ENCODE measurements around the gene LRRC4C.

LRRC4C gene

DNA sequence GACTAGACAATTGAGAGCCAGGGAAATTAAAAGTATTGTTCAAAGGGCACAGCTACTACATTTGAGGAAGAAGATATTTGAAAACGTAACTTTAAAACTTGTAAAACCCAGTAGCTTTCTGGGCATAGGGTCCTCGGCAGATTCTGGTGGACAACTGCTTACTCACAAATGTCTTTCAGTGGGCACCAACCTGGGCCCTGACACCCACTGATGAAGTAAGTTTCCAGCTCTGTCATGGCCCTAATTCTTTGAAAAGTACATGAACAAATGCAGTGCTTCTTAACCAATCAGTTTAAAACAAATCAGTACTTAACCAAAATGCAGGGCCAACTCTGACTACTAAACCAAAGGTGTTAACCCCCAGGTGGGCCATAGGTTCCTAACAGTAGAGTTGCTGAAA, 1170.1 kb downstream of the LRRC4C start:
- Histone ChIP-seq H3K4me3 (ENCODE audit: low read length) (no peak overlapping the region), H3K27me3 (ENCODE audit: control insufficient read depth, insufficient read depth, low read length) (no peaks in the 10 kb centered on the region), H3K27ac (ENCODE audit: low read depth, low read length) (no peak overlapping the region), H3K36me3 (ENCODE audit: control insufficient read depth, insufficient read depth, low read length) (no peaks in the 10 kb centered on the region), H3K9ac (ENCODE audit: low read length) (no peak overlapping the region), H3K4me1 (ENCODE audit: control insufficient read depth, insufficient read depth, low read length) (no peaks in the 10 kb centered on the region)

DNA sequence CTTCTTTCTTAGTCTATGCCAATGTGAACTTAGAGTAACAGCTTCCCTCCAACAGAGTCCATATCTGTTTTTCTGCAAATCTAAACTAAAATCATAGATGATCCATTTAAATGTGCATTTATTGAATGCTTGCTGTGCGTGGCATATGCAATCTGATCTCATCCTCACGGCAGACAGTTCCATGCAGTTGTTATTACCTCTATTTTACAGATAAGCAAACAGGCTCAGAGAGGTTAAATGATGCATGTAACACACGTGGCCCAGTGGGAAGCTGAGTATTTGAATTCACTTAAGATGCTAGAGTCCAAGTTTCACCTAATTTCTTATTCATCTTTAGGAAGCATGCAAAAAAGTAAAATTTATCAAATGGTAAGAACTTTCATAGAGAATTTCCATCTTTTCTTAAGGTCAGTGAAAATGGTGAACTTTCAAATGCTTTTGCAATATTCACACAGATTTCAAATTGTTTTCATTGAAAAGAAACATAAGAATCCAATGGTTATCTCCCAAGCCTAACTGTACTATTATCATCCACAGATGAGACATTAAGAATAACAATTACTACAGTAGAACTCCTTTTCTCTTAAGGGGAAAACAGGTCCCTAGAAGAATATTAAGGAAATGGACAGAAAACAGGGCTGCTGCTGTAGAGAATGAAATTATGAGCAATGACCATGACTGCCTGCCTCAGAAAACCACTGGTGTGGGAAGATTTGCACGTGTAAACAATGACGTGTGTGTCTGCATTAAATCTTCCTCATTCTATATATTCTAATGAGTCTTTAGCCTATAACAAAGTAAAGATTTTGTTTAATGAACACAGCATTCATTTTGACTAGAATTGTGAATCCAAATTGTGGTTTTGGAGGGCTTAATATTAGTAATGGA, 1171.3 kb downstream of the LRRC4C start:
- Histone ChIP-seq H3K4me3 (ENCODE audit: low read length) (no peak overlapping the region), H3K27ac (ENCODE audit: low read depth, low read length) (no peak overlapping the region), H3K9ac (ENCODE audit: low read length) (no peak overlapping the region), H3K27me3 (ENCODE audit: control insufficient read depth, insufficient read depth, low read length) (no peaks in the 10 kb centered on the region), H3K4me1 (ENCODE audit: control insufficient read depth, insufficient read depth, low read length) (no peaks in the 10 kb centered on the region), H3K36me3 (ENCODE audit: control insufficient read depth, insufficient read depth, low read length) (no peaks in the 10 kb centered on the region)

DNA sequence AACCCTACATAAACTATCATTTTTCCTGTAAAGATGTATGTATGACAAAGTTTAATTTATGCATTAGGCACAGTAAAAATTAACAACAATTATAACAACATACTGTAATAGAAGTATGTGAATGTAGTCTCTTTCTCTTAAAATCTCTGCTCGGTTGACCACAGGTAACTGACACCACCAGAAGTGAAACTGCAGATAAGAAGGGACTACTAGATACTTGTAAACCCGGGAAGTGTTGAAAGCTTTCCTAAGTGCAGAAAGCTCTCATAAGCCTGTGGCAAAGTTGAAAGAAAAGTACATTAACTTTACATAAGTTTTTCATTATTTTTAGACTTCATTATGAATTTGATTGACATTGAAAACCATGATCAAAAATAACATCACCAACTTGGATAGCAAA, 1173.3 kb downstream of the LRRC4C start:
- H3K4me1 ChIP-seq (ENCODE audit: control insufficient read depth, insufficient read depth, low read length), result no peaks in the 10 kb centered on the region
- no peak overlapping the region for H3K27ac ChIP-seq (ENCODE audit: low read depth, low read length)
- no peak overlapping the region for H3K9ac ChIP-seq (ENCODE audit: low read length)
- H3K36me3 ChIP-seq (ENCODE audit: control insufficient read depth, insufficient read depth, low read length), result no peaks in the 10 kb centered on the region
- no peaks in the 10 kb centered on the region for H3K27me3 ChIP-seq (ENCODE audit: control insufficient read depth, insufficient read depth, low read length)
- H3K4me3 ChIP-seq (ENCODE audit: low read length), result no peak overlapping the region

DNA sequence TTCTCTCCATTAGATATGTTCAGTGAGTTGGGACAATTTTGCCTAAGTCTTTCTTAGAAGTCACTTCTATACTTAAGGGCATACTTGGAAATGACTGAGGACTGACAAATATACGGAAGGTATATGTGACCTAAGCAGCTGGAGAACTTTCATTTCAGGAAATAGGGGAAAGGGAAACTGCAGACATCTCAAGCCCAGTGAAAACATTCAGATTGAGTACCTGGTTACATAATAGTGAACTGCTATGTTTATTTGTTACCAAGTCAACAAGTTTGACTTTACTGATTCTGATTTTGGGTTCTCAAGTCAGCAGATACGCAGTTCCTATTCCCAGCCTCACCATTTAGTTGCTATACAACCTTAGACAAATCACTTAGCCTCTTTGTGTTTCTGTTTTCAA, 1173.9 kb downstream of the LRRC4C start:
- H3K4me1 ChIP-seq (ENCODE audit: control insufficient read depth, insufficient read depth, low read length), result no peaks in the 10 kb centered on the region
- H3K4me3 ChIP-seq (ENCODE audit: low read length), result no peak overlapping the region
- H3K36me3 ChIP-seq (ENCODE audit: control insufficient read depth, insufficient read depth, low read length), result no peaks in the 10 kb centered on the region
- no peak overlapping the region for H3K27ac ChIP-seq (ENCODE audit: low read depth, low read length)
- no peak overlapping the region for H3K9ac ChIP-seq (ENCODE audit: low read length)
- no peaks in the 10 kb centered on the region for H3K27me3 ChIP-seq (ENCODE audit: control insufficient read depth, insufficient read depth, low read length)

DNA sequence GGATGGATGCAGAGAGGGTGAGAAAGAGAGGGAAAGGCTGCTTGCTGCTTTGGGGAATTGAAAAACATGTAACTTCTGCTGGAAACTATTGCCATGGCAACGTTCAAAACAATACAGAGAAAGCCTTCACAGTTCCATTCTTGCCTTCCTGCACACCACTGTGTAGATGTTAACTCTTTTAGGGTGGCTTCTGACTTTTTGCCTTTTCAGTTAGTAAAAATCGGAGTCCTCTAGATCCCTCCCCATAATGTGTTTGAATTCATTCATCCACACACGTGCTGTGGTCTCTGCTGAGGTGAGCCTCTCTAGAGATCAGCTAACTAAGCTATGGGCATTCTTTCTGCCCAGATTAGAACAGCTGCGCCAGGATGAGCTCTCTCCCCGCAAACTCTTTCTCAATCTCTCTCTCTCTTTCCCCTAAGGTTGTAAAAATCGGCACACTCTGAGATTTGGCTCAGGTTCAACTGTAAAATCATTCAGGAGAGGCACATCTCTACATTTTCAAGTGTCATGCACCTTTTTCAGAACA, 1178.3 kb downstream of the LRRC4C start:
- Histone ChIP-seq H3K9ac (ENCODE audit: low read length) (no peak overlapping the region), H3K27ac (ENCODE audit: low read depth, low read length) (peak overlapping the region; percentile 22), H3K4me3 (ENCODE audit: low read length) (no peak overlapping the region), H3K27me3 (ENCODE audit: control insufficient read depth, insufficient read depth, low read length) (no peaks in the 10 kb centered on the region), H3K4me1 (ENCODE audit: control insufficient read depth, insufficient read depth, low read length) (peaks cover 3% of the 10 kb centered on the region), H3K36me3 (ENCODE audit: control insufficient read depth, insufficient read depth, low read length) (no peaks in the 10 kb centered on the region)

DNA sequence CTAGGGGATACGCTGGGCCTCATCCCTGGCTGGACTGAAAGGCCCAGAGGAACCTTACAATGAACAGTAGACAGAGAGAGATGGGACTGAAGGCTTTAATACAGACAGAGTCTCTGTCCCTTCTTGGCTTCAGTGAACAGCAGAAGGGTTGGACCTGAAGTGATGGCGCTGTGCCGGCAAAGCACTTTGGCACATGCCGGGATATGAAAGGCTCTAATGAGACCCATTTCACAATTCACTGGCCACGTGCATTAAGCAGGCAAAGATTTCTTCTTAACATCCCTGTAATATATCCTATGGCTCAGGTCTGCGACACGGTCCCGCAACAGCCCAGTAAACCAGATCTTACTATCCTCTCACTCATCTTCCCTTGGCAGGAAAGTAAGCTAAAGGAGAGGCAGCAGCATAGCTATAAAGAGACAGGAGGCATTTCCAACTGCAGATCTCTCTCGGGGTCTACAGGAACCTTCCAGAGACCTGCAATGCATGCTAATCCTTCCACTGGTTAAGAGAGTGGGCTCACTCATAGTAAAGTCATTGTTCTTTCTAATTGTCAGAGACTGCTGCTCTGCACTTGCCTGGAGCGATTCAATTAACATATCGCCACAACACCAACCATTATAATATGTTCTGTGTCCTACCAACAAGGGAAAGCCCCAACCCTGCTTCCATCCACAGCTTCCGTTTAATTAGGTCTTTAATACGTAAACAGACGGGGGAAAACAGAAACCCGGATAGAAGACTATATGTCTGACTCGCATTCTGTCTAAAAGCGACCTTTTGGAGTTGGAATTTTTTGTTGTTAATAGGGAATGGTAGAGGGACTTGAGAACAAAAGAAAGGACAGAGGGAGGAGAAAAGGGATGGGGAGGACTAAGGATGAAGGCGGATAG, 1179.0 kb downstream of the LRRC4C start:
- H3K27ac ChIP-seq (ENCODE audit: low read depth, low read length), result peak overlapping the region; percentile 17
- peaks cover 3% of the 10 kb centered on the region for H3K4me1 ChIP-seq (ENCODE audit: control insufficient read depth, insufficient read depth, low read length)
- no peaks in the 10 kb centered on the region for H3K27me3 ChIP-seq (ENCODE audit: control insufficient read depth, insufficient read depth, low read length)
- no peak overlapping the region for H3K4me3 ChIP-seq (ENCODE audit: low read length)
- H3K9ac ChIP-seq (ENCODE audit: low read length), result no peak overlapping the region
- no peaks in the 10 kb centered on the region for H3K36me3 ChIP-seq (ENCODE audit: control insufficient read depth, insufficient read depth, low read length)

DNA sequence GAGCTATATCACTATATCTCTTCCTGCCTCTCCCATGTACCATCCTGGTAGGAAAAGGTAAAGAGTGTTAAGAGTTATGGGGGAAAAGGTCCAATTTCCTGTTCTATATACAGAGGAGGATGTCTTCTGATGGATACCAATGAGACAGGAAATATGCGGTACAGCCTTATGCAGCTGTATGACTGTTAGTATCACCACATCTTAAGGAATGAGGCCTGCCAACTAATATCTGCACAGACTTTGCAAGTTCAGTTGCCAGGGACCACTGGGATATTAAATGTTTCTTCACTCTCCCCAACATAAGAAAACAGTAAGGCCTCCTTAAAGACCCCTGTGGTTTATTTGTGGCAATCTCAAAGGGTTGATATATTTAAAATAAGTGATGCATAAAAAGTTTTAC, 1182.5 kb downstream of the LRRC4C start:
- Histone ChIP-seq H3K4me1 (ENCODE audit: control insufficient read depth, insufficient read depth, low read length) (peaks cover 3% of the 10 kb centered on the region), H3K9ac (ENCODE audit: low read length) (no peak overlapping the region), H3K27ac (ENCODE audit: low read depth, low read length) (no peak overlapping the region), H3K27me3 (ENCODE audit: control insufficient read depth, insufficient read depth, low read length) (no peaks in the 10 kb centered on the region), H3K4me3 (ENCODE audit: low read length) (no peak overlapping the region), H3K36me3 (ENCODE audit: control insufficient read depth, insufficient read depth, low read length) (no peaks in the 10 kb centered on the region)

DNA sequence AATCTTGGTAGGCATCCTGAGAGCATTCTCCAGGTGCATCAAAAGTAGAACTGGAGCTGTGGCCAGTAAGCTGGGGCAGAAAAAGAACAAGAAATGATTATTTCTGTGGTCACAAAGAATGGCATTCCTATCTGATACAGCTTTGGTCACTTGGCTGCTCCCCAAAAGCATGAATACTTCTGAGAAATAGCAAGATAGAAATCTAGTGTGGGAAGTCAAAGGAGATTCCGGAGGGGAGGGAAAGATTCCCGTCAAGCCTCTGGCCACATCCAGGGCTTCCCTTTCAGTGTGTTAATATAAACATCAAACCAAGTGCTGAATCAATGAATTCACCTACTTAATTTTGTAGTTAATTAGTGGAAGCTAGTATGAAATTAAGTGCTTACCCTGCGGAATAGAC, 1185.4 kb downstream of the LRRC4C start:
- no peaks in the 10 kb centered on the region for H3K36me3 ChIP-seq (ENCODE audit: control insufficient read depth, insufficient read depth, low read length)
- no peak overlapping the region for H3K27ac ChIP-seq (ENCODE audit: low read depth, low read length)
- H3K4me1 ChIP-seq (ENCODE audit: control insufficient read depth, insufficient read depth, low read length), result no peaks in the 10 kb centered on the region
- no peak overlapping the region for H3K9ac ChIP-seq (ENCODE audit: low read length)
- H3K4me3 ChIP-seq (ENCODE audit: low read length), result no peak overlapping the region
- H3K27me3 ChIP-seq (ENCODE audit: control insufficient read depth, insufficient read depth, low read length), result no peaks in the 10 kb centered on the region

DNA sequence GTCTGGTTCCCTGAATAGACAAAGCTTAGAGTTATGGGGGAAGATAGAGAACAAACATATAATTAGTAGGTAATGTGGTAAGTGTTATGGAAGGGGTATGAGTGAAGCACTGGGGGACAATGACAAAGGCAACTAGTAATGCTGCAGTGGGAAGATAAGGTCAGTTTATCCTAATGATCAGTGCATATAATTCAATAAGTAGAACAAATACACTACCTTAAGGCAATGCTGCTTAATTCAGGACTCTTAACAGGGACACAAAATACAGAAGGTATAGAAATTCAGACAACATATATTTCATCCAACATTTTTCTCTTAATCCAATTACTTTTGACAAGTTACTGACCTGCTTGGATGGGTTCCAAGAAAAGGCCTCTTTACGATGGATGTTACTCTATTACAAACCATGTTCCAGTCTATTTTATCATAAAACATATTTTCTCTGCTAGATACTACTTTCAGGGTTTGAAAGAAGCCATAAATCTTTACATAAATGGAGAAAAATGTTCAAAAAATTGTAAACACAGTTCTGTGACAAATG, 1186.2 kb downstream of the LRRC4C start:
- Histone ChIP-seq H3K36me3 (ENCODE audit: control insufficient read depth, insufficient read depth, low read length) (no peaks in the 10 kb centered on the region), H3K4me3 (ENCODE audit: low read length) (no peak overlapping the region), H3K9ac (ENCODE audit: low read length) (no peak overlapping the region), H3K27me3 (ENCODE audit: control insufficient read depth, insufficient read depth, low read length) (no peaks in the 10 kb centered on the region), H3K4me1 (ENCODE audit: control insufficient read depth, insufficient read depth, low read length) (no peaks in the 10 kb centered on the region), H3K27ac (ENCODE audit: low read depth, low read length) (no peak overlapping the region)

DNA sequence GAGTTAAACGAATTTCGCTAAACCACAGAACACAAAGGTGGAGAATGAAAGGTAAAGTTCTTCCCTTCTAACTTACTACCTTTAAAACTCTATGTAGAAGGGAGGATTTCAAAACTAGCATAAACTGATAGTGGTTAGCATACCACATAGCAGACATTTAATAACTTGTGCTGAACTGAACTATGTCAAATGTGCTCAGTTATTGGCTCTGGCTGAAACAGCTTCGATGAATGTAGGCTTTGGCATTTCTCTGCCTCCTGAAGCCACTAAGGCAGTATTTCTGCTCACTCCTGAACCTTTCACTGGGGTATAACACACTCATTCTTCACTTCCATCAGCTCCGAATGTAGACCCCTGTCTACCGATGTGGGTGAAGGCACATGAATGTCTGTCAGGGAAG, 1188.1 kb downstream of the LRRC4C start:
- Histone ChIP-seq H3K4me1 (ENCODE audit: control insufficient read depth, insufficient read depth, low read length) (no peaks in the 10 kb centered on the region), H3K27ac (ENCODE audit: low read depth, low read length) (peak overlapping the region; percentile 6), H3K27me3 (ENCODE audit: control insufficient read depth, insufficient read depth, low read length) (no peaks in the 10 kb centered on the region), H3K36me3 (ENCODE audit: control insufficient read depth, insufficient read depth, low read length) (no peaks in the 10 kb centered on the region), H3K4me3 (ENCODE audit: low read length) (no peak overlapping the region), H3K9ac (ENCODE audit: low read length) (no peak overlapping the region)

DNA sequence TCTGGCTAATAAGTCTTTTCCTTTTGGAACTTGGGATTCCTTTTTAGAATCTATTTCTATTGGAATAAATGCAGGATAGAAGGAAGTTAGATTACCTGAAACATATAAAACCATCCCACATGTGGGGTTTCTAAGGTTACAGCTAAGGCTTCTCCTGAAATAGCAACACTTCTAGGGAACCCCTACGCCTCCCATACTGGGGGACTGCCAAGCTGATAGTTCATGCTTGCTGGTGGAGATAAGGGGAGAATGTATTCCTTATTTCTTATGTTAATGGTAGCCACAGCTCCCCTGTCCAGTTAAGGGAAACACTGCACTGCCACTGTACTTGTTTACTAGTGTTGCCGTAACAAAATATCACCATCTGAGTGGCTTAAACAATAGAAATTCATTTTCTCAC, 1189.6 kb downstream of the LRRC4C start:
- H3K4me3 ChIP-seq (ENCODE audit: low read length), result no peak overlapping the region
- no peaks in the 10 kb centered on the region for H3K36me3 ChIP-seq (ENCODE audit: control insufficient read depth, insufficient read depth, low read length)
- H3K9ac ChIP-seq (ENCODE audit: low read length), result no peak overlapping the region
- no peak overlapping the region for H3K27ac ChIP-seq (ENCODE audit: low read depth, low read length)
- no peaks in the 10 kb centered on the region for H3K27me3 ChIP-seq (ENCODE audit: control insufficient read depth, insufficient read depth, low read length)
- no peaks in the 10 kb centered on the region for H3K4me1 ChIP-seq (ENCODE audit: control insufficient read depth, insufficient read depth, low read length)

DNA sequence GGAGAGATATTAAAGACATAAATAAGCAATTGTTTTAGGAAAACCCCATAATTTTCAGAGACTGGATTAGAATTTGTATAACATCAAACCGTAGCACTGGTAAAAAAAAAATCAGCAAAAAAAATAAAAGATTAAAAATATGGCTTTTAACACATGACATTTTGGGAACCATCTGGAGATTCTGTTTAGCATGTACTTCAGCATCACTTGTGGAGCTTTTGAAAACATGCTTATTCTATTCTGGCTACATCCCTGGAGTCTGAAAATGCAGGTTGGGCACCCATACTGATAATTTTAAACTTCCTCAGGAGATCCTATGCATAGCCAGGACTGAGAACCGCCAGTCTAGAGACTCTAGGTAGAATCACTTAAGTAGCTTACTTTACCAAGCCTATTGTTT, 1190.9 kb downstream of the LRRC4C start:
- Histone ChIP-seq H3K36me3 (ENCODE audit: control insufficient read depth, insufficient read depth, low read length) (no peaks in the 10 kb centered on the region), H3K27ac (ENCODE audit: low read depth, low read length) (no peak overlapping the region), H3K4me1 (ENCODE audit: control insufficient read depth, insufficient read depth, low read length) (no peaks in the 10 kb centered on the region), H3K9ac (ENCODE audit: low read length) (no peak overlapping the region), H3K4me3 (ENCODE audit: low read length) (no peak overlapping the region), H3K27me3 (ENCODE audit: control insufficient read depth, insufficient read depth, low read length) (no peaks in the 10 kb centered on the region)
